Ovary (tissue), 3 donors: ENCODE results near the gene CAMTA1.

Experiments used
- EP300 ChIP-seq: sonication (generic); formaldehyde crosslinking; IDR thresholded peaks from one replicate; pipeline ENCODE4 v1.6.1; 2017; ENCODE audit warnings: antibody characterized with exemption
- TF ChIP-seq, protein P1 (sequence below), 3 donors: fragments of 450-650 bp in 2 of 3; fragments of 200-600 bp in 1 of 3; IDR thresholded peaks; one replicate each; pipeline versions ENCODE4 v1.5.1 to v1.8.0; 2016 to 2022; ENCODE audit warnings: antibody characterized with exemption in 3 of 3, mild to moderate bottlenecking in 1 of 3
- donor health status: DM: no; HTN: no; CAD: no.

GRCh38 chr1:7566417-7567375, 781.4 kb downstream of the CAMTA1 start:
- TF ChIP-seq, protein P1, sequence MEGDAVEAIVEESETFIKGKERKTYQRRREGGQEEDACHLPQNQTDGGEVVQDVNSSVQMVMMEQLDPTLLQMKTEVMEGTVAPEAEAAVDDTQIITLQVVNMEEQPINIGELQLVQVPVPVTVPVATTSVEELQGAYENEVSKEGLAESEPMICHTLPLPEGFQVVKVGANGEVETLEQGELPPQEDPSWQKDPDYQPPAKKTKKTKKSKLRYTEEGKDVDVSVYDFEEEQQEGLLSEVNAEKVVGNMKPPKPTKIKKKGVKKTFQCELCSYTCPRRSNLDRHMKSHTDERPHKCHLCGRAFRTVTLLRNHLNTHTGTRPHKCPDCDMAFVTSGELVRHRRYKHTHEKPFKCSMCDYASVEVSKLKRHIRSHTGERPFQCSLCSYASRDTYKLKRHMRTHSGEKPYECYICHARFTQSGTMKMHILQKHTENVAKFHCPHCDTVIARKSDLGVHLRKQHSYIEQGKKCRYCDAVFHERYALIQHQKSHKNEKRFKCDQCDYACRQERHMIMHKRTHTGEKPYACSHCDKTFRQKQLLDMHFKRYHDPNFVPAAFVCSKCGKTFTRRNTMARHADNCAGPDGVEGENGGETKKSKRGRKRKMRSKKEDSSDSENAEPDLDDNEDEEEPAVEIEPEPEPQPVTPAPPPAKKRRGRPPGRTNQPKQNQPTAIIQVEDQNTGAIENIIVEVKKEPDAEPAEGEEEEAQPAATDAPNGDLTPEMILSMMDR (IDR thresholded peaks at IDR 0.05), result no peak
- no peak for TF ChIP-seq EP300
